GM23338 (cell line): ENCODE results near the gene LMO7. TPM values are rescaled to one million over a fixed set of nuclear protein-coding genes. Genes with fewer than 3 reads are reported as not detected.

ENCODE experiments used
- ATAC-seq: fragments of 200-7000 bp; cut with Tn5 transposase; 3 replicates; pipeline ENCODE4 v1.9.1; 2020
- DNase-seq: peaks from one replicate; pipeline ENCODE4 v3.0.0-alpha.2; 2015; ENCODE audit warnings: low spot score
- H2AFZ ChIP-seq: fragments of 200-600 bp; sonication (generic); 2 replicates; pipeline ENCODE4 v1.8.0; 2016; ENCODE audit warnings: antibody characterized with exemption, mild to moderate bottlenecking, moderate library complexity
- H3F3A ChIP-seq: fragments of 200-600 bp; sonication (generic); replicated peaks from 2 replicates; pipeline ENCODE4 v1.8.0; 2017; ENCODE audit warnings: antibody characterized with exemption, mixed run types, low read depth
- H3K27ac ChIP-seq: fragments of 200-600 bp; sonication (generic); 2 replicates; pipeline ENCODE4 v1.6.1; 2016; ENCODE audit warnings: low read depth
- H3K27me3 ChIP-seq: fragments of 200-600 bp; sonication (generic); 2 replicates; pipeline ENCODE4 v1.8.0; 2016; ENCODE audit warnings: mild to moderate bottlenecking, mixed run types, moderate library complexity; ENCODE audit not compliant: insufficient read depth
- H3K36me3 ChIP-seq: fragments of 200-600 bp; sonication (generic); 2 replicates; pipeline ENCODE4 v1.8.0; 2016; ENCODE audit warnings: mild to moderate bottlenecking; ENCODE audit not compliant: insufficient read depth
- H3K4me1 ChIP-seq: fragments of 200-600 bp; sonication (generic); 2 replicates; pipeline ENCODE4 v1.8.0; 2016; ENCODE audit warnings: mild to moderate bottlenecking, moderate library complexity; ENCODE audit not compliant: insufficient read depth
- H3K4me2 ChIP-seq: fragments of 200-600 bp; sonication (generic); 2 replicates; pipeline ENCODE4 v1.7.1; 2017; ENCODE audit warnings: mixed run types
- H3K4me3 ChIP-seq: fragments of 200-600 bp; sonication (generic); 2 replicates; pipeline ENCODE4 v1.6.1; 2016; ENCODE audit warnings: mixed run types
- H3K79me2 ChIP-seq: fragments of 200-600 bp; sonication (generic); replicated peaks from 2 replicates; pipeline ENCODE4 v1.8.0; 2017; ENCODE audit warnings: mild to moderate bottlenecking; ENCODE audit not compliant: insufficient read depth
- H3K9me2 ChIP-seq: fragments of 200-600 bp; sonication (generic); 2 replicates; pipeline ENCODE4 v1.8.0; 2017; ENCODE audit not compliant: insufficient read depth
- H4K20me1 ChIP-seq: fragments of 200-600 bp; sonication (generic); replicated peaks from 2 replicates; pipeline ENCODE4 v1.8.0; 2017; ENCODE audit warnings: mild to moderate bottlenecking; ENCODE audit not compliant: insufficient read depth
- H3K27ac Mint-ChIP-seq: 2 replicates; pipeline ENCODE4 v1.8.0; 2020; ENCODE audit warnings: inconsistent platforms, mild to moderate bottlenecking, moderate library complexity, mixed read lengths
- H3K27me3 Mint-ChIP-seq: 3 replicates; pipeline ENCODE4 v1.8.0; 2022; ENCODE audit warnings: low read depth, mild to moderate bottlenecking, moderate library complexity, mixed read lengths, inconsistent platforms; ENCODE audit not compliant: insufficient read depth, poor library complexity
- H3K36me3 Mint-ChIP-seq: 3 replicates; pipeline ENCODE4 v1.8.0; 2021; ENCODE audit warnings: low read depth, mild to moderate bottlenecking, inconsistent platforms, moderate library complexity, mixed read lengths
- H3K4me1 Mint-ChIP-seq: 3 replicates; pipeline ENCODE4 v1.8.0; 2020; ENCODE audit warnings: mild to moderate bottlenecking, inconsistent platforms, mixed read lengths
- H3K4me3 Mint-ChIP-seq: 3 replicates; pipeline ENCODE4 v1.8.0; 2021; ENCODE audit warnings: moderate library complexity, mild to moderate bottlenecking, inconsistent platforms, mixed read lengths
- H3K9me3 Mint-ChIP-seq: 3 replicates; pipeline ENCODE4 v1.8.0; 2020; ENCODE audit warnings: moderate library complexity, mild to moderate bottlenecking, inconsistent platforms, mixed read lengths
- CREB1 ChIP-seq: fragments of 250-450 bp; sonication (Bioruptor Pico); IDR thresholded peaks from 2 replicates; pipeline ENCODE4 v1.5.0; 2020; ENCODE audit warnings: low read depth, mild to moderate bottlenecking, moderate library complexity
- CTCF ChIP-seq, 2 experiments: fragments of 200-600 bp in 1 of 2; sonication (generic) in 1 of 2; conservative IDR thresholded peaks; 2 replicates each; pipeline versions ENCODE4 v1.5.1 to v1.6.1; 2016 to 2017; ENCODE audit warnings: antibody characterized with exemption in 2 of 2, low read depth in 2 of 2, mild to moderate bottlenecking in 2 of 2, moderate library complexity in 1 of 2
- ETS1 ChIP-seq: IDR thresholded peaks from 2 replicates; pipeline ENCODE4 v1.6.1; 2016; ENCODE audit warnings: antibody characterized with exemption
- EZH2 ChIP-seq: fragments of 200-600 bp; sonication (generic); IDR thresholded peaks from one replicate; pipeline ENCODE4 v1.8.0; 2017; ENCODE audit warnings: antibody characterized with exemption, mild to moderate bottlenecking, low read depth; ENCODE audit not compliant: unreplicated experiment
- EZH2phosphoT487 ChIP-seq: fragments of 200-600 bp; sonication (generic); IDR thresholded peaks from one replicate; pipeline ENCODE4 v1.8.1; 2018; ENCODE audit warnings: antibody characterized with exemption; ENCODE audit not compliant: unreplicated experiment
- JUNB ChIP-seq: IDR thresholded peaks from one replicate; pipeline ENCODE4 v1.6.1; 2016; ENCODE audit warnings: antibody characterized with exemption; ENCODE audit not compliant: unreplicated experiment
- NANOG ChIP-seq: IDR thresholded peaks from 2 replicates; pipeline ENCODE4 v1.6.1; 2016; ENCODE audit warnings: antibody characterized with exemption, borderline replicate concordance
- POLR2AphosphoS5 ChIP-seq: IDR thresholded peaks from 2 replicates; pipeline ENCODE4 v1.6.1; 2016; ENCODE audit warnings: antibody characterized with exemption, low read depth
- REST ChIP-seq: IDR thresholded peaks from one replicate; pipeline ENCODE4 v1.6.1; 2018; ENCODE audit warnings: antibody characterized with exemption; ENCODE audit not compliant: unreplicated experiment
- STAT1 ChIP-seq: IDR thresholded peaks from one replicate; pipeline ENCODE4 v1.6.1; 2016; ENCODE audit warnings: antibody characterized with exemption; ENCODE audit not compliant: unreplicated experiment
- ZNF114 ChIP-seq: fragments of 250-450 bp; sonication (Bioruptor Pico); IDR thresholded peaks from 2 replicates; pipeline ENCODE4 v1.5.0; 2020; ENCODE audit warnings: mild to moderate bottlenecking, moderate library complexity
- ZNF331 ChIP-seq: fragments of 250-450 bp; sonication (Bioruptor Pico); IDR thresholded peaks from 2 replicates; pipeline ENCODE4 v1.5.0; 2020; ENCODE audit warnings: low read depth, mild to moderate bottlenecking, moderate library complexity
- ZNF462 ChIP-seq: fragments of 250-450 bp; sonication (Bioruptor Pico); IDR thresholded peaks from 2 replicates; pipeline ENCODE4 v1.5.0; 2020; ENCODE audit warnings: mild to moderate bottlenecking, moderate library complexity
- polyA plus RNA-seq: library from polyadenylated mRNA; unstranded; fragments of >200 nt; fragmentation: Nextera tagmentation; extraction: Ambion mirVana; gene quantifications from 2 replicates; pipeline ENCODE4 v1.2.1, GENCODE V29; 2016
- total RNA-seq: library from RNA; depleted of rRNA; stranded (reverse); fragments of >200 nt; shearing (Covaris generic); gene quantifications from 2 replicates; pipeline ENCODE4 v1.2.3, GENCODE V29; 2014

The LMO7 gene
- total and polyA plus RNA-seq, 2 experiments from 2014 or later: 22.3 to 26.9 TPM

- no peak overlapping the region for H3K4me3 ChIP-seq
- Mint-ChIP-seq H3K27me3 (peaks cover 3% of the 10 kb centered on the region), H3K4me3 (no peak overlapping the region), H3K36me3 (peaks cover 19% of the 10 kb centered on the region), H3K4me1 (peaks cover 6% of the 10 kb centered on the region), H3K9me3 (no peaks in the 10 kb centered on the region), H3K27ac (no peak overlapping the region)
- H3K4me2 ChIP-seq: no peak overlapping the region
- no peak overlapping the region for H2AFZ ChIP-seq
- H3K36me3 ChIP-seq: no peaks in the 10 kb centered on the region
- TF ChIP-seq CREB1: no peak
- no peak for TF ChIP-seq POLR2AphosphoS5
- no peak for TF ChIP-seq ZNF331 (CRISPR knock-in tag)
- no peak for TF ChIP-seq NANOG
- no peak for TF ChIP-seq JUNB
- TF ChIP-seq ZNF114 (CRISPR knock-in tag): no peak
- TF ChIP-seq ETS1: no peak
- TF ChIP-seq EZH2phosphoT487: no peak
- no peak for TF ChIP-seq STAT1
- no peak for TF ChIP-seq ZNF462 (CRISPR knock-in tag)
- no peak for TF ChIP-seq REST
- TF ChIP-seq CTCF (conservative IDR thresholded peaks at IDR 0.05; ENCODE audit: low read depth in 2 of 2): no peak
- TF ChIP-seq EZH2: no peak
- ATAC-seq: no peak
- H3F3A ChIP-seq: no peaks in the 10 kb centered on the region
- no peak overlapping the region for H3K27ac ChIP-seq
- H3K79me2 ChIP-seq: no peaks in the 10 kb centered on the region
- no peaks in the 10 kb centered on the region for H3K27me3 ChIP-seq
- no peaks in the 10 kb centered on the region for H3K4me1 ChIP-seq
- H4K20me1 ChIP-seq: no peaks in the 10 kb centered on the region
- DNase-seq: no peak
- H3K9me2 ChIP-seq: no peaks in the 10 kb centered on the region; the same call in 1 of the 2 replicates
Measured at GRCh38 chr13:75850916-75851315, 214.8 kb downstream of the LMO7 start.
